Measurements from ENCODE around the gene RRAGD.

The RRAGD gene

GRCh38 chr6:89339565-89339964, 72.5 kb downstream of the RRAGD start:
- no peak for DNase-seq (ENCODE audit: low read depth in 2 of 2)

GRCh38 chr6:89335164-89335563, 76.9 kb downstream of the RRAGD start:
- no peak for DNase-seq (ENCODE audit: low read depth in 2 of 2)

- no peak for DNase-seq (ENCODE audit: low read depth in 2 of 2)
Observed at GRCh38 chr6:89330910-89331309, 81.2 kb downstream of the RRAGD start.

GRCh38 chr6:89328976-89329375, 83.1 kb downstream of the RRAGD start:
- DNase-seq (ENCODE audit: low read depth in 2 of 2): no peak

GRCh38 chr6:89324304-89324703, 87.8 kb downstream of the RRAGD start:
- DNase-seq (ENCODE audit: low read depth in 2 of 2): no peak

GRCh38 chr6:89323511-89323971, 88.5 kb downstream of the RRAGD start:
- no peak for DNase-seq (ENCODE audit: low read depth in 2 of 2)

GRCh38 chr6:89321131-89321970, 90.7 kb downstream of the RRAGD start:
- no peak for DNase-seq (ENCODE audit: low read depth in 2 of 2)

GRCh38 chr6:89320012-89320559, 92.0 kb downstream of the RRAGD start:
- DNase-seq (ENCODE audit: low read depth in 2 of 2): no peak

- no peak for DNase-seq (ENCODE audit: low read depth in 2 of 2)
Observed at GRCh38 chr6:89317067-89317466, 95.0 kb downstream of the RRAGD start.

GRCh38 chr6:89315249-89315885, 96.7 kb downstream of the RRAGD start, which contains the start of gene GABRR2:
TSS of gene GABRR2 (minus strand) at chr6:89315299. CDS start at chr6:89315165, 134 bp downstream.
- DNase-seq (ENCODE audit: low read depth in 2 of 2): no peak

GRCh38 chr6:89314692-89315091, 97.4 kb downstream of the RRAGD start:
- DNase-seq (ENCODE audit: low read depth in 2 of 2): no peak
